HCT116 (cell line): ENCODE data around the gene LRIG1.

Experiments used
- CBX3 ChIP-seq: IDR thresholded peaks from 2 replicates; pipeline ENCODE4 v1.6.1; 2012; ENCODE audit warnings: low read depth
- CEBPB ChIP-seq: IDR thresholded peaks from 2 replicates; pipeline ENCODE4 v1.6.1; 2012; ENCODE audit warnings: low read depth
- EGR1 ChIP-seq: IDR thresholded peaks from 2 replicates; pipeline ENCODE4 v1.6.1; 2012; ENCODE audit warnings: low read depth
- ELF1 ChIP-seq: IDR thresholded peaks from 2 replicates; pipeline ENCODE4 v1.6.1; 2012; ENCODE audit warnings: low read depth, borderline replicate concordance
- EZH2 ChIP-seq: fragments of 200-600 bp; sonication (generic); IDR thresholded peaks from 2 replicates; pipeline ENCODE4 v1.6.1; 2017; ENCODE audit warnings: antibody characterized with exemption, mixed run types
- EZH2phosphoT487 ChIP-seq: fragments of 200-600 bp; IDR thresholded peaks from 2 replicates; pipeline ENCODE4 v1.6.1; 2018; ENCODE audit warnings: antibody characterized with exemption, borderline replicate concordance
- JUND ChIP-seq: IDR thresholded peaks from 2 replicates; pipeline ENCODE4 v1.6.1; 2012
- POLR2A ChIP-seq: IDR thresholded peaks from 2 replicates; pipeline ENCODE4 v1.7.0; 2011; ENCODE audit warnings: borderline replicate concordance; ENCODE audit not compliant: insufficient read depth, insufficient read length; ENCODE audit errors: extremely low read depth
- POLR2AphosphoS5 ChIP-seq: IDR thresholded peaks from 2 replicates; pipeline ENCODE4 v1.6.1; 2011; ENCODE audit warnings: mild to moderate bottlenecking, low read depth, low read length, moderate library complexity
- SIN3A ChIP-seq: IDR thresholded peaks from 2 replicates; pipeline ENCODE4 v1.6.1; 2012; ENCODE audit warnings: low read depth
- TCF7L2 ChIP-seq: IDR thresholded peaks from 2 replicates; pipeline ENCODE4 v1.7.0; 2011; ENCODE audit warnings: borderline replicate concordance, inconsistent platforms; ENCODE audit not compliant: insufficient read depth, insufficient read length; ENCODE audit errors: extremely low read depth
- ZNF274 ChIP-seq: fragments of 200-500 bp; sonication (Bioruptor generic); IDR thresholded peaks from 2 replicates; pipeline ENCODE4 v1.6.1; 2014; ENCODE audit warnings: mild to moderate bottlenecking, low read depth, low read length, inconsistent platforms
- TF ChIP-seq, protein P1 (sequence below), 3 experiments: fragments of 200-600 bp in 1 of 3; sonication (generic) in 1 of 3; IDR thresholded peaks in 2 of 3; conservative IDR thresholded peaks in 1 of 3; 2 replicates each; pipeline ENCODE4 v1.5.1; 2012 to 2017; ENCODE audit warnings: low read depth in 2 of 3, low read length in 2 of 3, antibody characterized with exemption in 1 of 3, borderline replicate concordance in 1 of 3, control low read depth in 1 of 3, mild to moderate bottlenecking in 1 of 3, mixed read lengths in 1 of 3, mixed run types in 1 of 3, moderate library complexity in 1 of 3; ENCODE audit not compliant: insufficient read depth in 1 of 3
- TF ChIP-seq, protein P2 (sequence below): IDR thresholded peaks from 2 replicates; pipeline ENCODE4 v1.6.1; 2012; ENCODE audit warnings: low read depth

DNA sequence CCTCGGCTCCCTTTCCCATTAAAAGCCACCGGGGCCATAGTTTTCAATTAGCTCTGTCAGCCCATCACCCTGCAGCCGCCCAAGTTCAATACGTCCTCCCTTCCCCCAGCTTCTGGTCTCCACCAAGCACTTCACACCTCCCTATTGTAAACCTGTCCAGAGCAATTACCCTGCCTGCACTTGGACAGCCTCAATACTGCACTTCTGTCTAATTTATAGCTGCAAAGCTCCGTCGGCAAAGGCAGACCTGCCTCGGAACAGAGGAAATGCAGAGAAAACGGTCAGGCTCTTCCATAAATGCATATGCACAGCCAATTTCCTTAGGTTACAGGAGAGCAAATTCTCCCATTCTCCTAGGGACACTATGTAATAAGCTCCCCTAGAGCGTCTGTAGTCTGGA is 21.9 kb downstream of the LRIG1 start:
- TF ChIP-seq EGR1 (no peak), EZH2 (no peak), POLR2AphosphoS5 (no peak), ZNF274 (no peak), POLR2A (no peak), SIN3A (no peak), CEBPB (no peak), TCF7L2 (no peak), EZH2phosphoT487 (no peak), ELF1 (no peak), CBX3 (no peak), JUND (no peak)
- TF ChIP-seq, protein P1, sequence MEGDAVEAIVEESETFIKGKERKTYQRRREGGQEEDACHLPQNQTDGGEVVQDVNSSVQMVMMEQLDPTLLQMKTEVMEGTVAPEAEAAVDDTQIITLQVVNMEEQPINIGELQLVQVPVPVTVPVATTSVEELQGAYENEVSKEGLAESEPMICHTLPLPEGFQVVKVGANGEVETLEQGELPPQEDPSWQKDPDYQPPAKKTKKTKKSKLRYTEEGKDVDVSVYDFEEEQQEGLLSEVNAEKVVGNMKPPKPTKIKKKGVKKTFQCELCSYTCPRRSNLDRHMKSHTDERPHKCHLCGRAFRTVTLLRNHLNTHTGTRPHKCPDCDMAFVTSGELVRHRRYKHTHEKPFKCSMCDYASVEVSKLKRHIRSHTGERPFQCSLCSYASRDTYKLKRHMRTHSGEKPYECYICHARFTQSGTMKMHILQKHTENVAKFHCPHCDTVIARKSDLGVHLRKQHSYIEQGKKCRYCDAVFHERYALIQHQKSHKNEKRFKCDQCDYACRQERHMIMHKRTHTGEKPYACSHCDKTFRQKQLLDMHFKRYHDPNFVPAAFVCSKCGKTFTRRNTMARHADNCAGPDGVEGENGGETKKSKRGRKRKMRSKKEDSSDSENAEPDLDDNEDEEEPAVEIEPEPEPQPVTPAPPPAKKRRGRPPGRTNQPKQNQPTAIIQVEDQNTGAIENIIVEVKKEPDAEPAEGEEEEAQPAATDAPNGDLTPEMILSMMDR (IDR thresholded peaks at IDR 0.05 in 2 of 3, conservative IDR thresholded peaks at IDR 0.05 in 1 of 3; ENCODE audit: borderline replicate concordance in 1 of 3, insufficient read depth in 1 of 3, low read depth in 2 of 3, low read length in 2 of 3), result no peak
- TF ChIP-seq, protein P2, sequence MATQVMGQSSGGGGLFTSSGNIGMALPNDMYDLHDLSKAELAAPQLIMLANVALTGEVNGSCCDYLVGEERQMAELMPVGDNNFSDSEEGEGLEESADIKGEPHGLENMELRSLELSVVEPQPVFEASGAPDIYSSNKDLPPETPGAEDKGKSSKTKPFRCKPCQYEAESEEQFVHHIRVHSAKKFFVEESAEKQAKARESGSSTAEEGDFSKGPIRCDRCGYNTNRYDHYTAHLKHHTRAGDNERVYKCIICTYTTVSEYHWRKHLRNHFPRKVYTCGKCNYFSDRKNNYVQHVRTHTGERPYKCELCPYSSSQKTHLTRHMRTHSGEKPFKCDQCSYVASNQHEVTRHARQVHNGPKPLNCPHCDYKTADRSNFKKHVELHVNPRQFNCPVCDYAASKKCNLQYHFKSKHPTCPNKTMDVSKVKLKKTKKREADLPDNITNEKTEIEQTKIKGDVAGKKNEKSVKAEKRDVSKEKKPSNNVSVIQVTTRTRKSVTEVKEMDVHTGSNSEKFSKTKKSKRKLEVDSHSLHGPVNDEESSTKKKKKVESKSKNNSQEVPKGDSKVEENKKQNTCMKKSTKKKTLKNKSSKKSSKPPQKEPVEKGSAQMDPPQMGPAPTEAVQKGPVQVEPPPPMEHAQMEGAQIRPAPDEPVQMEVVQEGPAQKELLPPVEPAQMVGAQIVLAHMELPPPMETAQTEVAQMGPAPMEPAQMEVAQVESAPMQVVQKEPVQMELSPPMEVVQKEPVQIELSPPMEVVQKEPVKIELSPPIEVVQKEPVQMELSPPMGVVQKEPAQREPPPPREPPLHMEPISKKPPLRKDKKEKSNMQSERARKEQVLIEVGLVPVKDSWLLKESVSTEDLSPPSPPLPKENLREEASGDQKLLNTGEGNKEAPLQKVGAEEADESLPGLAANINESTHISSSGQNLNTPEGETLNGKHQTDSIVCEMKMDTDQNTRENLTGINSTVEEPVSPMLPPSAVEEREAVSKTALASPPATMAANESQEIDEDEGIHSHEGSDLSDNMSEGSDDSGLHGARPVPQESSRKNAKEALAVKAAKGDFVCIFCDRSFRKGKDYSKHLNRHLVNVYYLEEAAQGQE, result no peak
